ENCODE results near the gene CTNNA3. TPM values are rescaled to one million over a fixed set of nuclear protein-coding genes. Genes with fewer than 3 reads are reported as not detected.

CTNNA3 gene
- total RNA-seq, 2 donors from 2014 or later = 4.8 to 5.3 TPM

- no peak for DNase-seq (ENCODE audit: low spot score)
- intact Hi-C loops (cut with DNase I) = no loop called here
Measured at GRCh38 chr10:65864529-65864928, 1831.5 kb downstream of the CTNNA3 start.

GRCh38 chr10:65864036-65864435 lies 1832.0 kb downstream of the CTNNA3 start:
- DNase-seq (ENCODE audit: low spot score) = no peak

More at GRCh38 chr10:65864036-65864435, 1832.0 kb downstream of the CTNNA3 start:
- intact Hi-C loops (cut with DNase I) = no loop called here

Small RNA genes lying within 50 kb of the gene (microRNA-seq; reads per million reads assigned to microRNA genes)
- gene MIR7151 (ENCODE audit: borderline microRNAs expressed in 2 of 2) = 0.26 to 0.97 reads per million in 2 donors

Other genes starting within 250 kb of the CTNNA3 start
- gene DNAJC12, start 142.0 kb upstream of the CTNNA3 start, total RNA-seq = 1 to 10 TPM; 2.7 to 4.0 TPM
- 10 to 100 TPM; 19.5 to 21.6 TPM for gene SIRT1, start 188.5 kb upstream of the CTNNA3 start, total RNA-seq

All from posterior vena cava (tissue), 2 donors.